Colonic mucosa (tissue), 4 donors: ENCODE data around the gene NKX3-2. TPM values are rescaled to one million over a fixed set of nuclear protein-coding genes. Genes with fewer than 3 reads are reported as not detected.

ENCODE experiments used
- DNase-seq: peaks from one replicate; pipeline ENCODE4 v3.0.0-alpha.2; 2020
- H3K27ac ChIP-seq: fragments of 200-600 bp; one replicate; pipeline ENCODE4 v1.8.0; 2021
- H3K27me3 ChIP-seq: fragments of 200-600 bp; one replicate; pipeline ENCODE4 v1.8.0; 2021
- H3K36me3 ChIP-seq: fragments of 200-600 bp; one replicate; pipeline ENCODE4 v1.8.0; 2021
- H3K4me1 ChIP-seq: fragments of 200-600 bp; one replicate; pipeline ENCODE4 v1.8.0; 2021; ENCODE audit warnings: mild to moderate bottlenecking
- H3K4me3 ChIP-seq: fragments of 200-600 bp; one replicate; pipeline ENCODE4 v1.8.0; 2021
- H3K9ac ChIP-seq, 2 donors: one replicate each; pipeline ENCODE4 v1.7.0; 2013; ENCODE audit warnings: control low read depth in 2 of 2, low read depth in 2 of 2, low read length in 2 of 2
- H3K9me3 ChIP-seq: fragments of 200-600 bp; one replicate; pipeline ENCODE4 v1.8.0; 2021
- intact Hi-C: fragments of 100-400 bp; cut with DNase I; formaldehyde crosslinking; loops from one replicate; pipeline ENCODE4 v1.14.1; 2022
- total RNA-seq, 2 donors: library from RNA; stranded (reverse); fragmentation: NEBNext Ultra II Directional in 1 of 2; extraction: Animal tissue kit (Norgen Biotek cat#: 25700) in 1 of 2; gene quantifications; one replicate each; pipeline ENCODE4 v1.2.1, GENCODE V29; 2021
- TF ChIP-seq, protein P1 (sequence below): fragments of 200-600 bp; IDR thresholded peaks from one replicate; pipeline ENCODE4 v1.8.0; 2022; ENCODE audit warnings: antibody characterized with exemption, mild to moderate bottlenecking
- donor health status: healthy.
- donor health status: DM: no; HTN: no; CAD: no.
- donor health status: DM: no; HTN: no; CAD: no.

NKX3-2 gene
- total RNA-seq, 2 donors from 2014 or later = 0.35 to 1.4 TPM

DNA sequence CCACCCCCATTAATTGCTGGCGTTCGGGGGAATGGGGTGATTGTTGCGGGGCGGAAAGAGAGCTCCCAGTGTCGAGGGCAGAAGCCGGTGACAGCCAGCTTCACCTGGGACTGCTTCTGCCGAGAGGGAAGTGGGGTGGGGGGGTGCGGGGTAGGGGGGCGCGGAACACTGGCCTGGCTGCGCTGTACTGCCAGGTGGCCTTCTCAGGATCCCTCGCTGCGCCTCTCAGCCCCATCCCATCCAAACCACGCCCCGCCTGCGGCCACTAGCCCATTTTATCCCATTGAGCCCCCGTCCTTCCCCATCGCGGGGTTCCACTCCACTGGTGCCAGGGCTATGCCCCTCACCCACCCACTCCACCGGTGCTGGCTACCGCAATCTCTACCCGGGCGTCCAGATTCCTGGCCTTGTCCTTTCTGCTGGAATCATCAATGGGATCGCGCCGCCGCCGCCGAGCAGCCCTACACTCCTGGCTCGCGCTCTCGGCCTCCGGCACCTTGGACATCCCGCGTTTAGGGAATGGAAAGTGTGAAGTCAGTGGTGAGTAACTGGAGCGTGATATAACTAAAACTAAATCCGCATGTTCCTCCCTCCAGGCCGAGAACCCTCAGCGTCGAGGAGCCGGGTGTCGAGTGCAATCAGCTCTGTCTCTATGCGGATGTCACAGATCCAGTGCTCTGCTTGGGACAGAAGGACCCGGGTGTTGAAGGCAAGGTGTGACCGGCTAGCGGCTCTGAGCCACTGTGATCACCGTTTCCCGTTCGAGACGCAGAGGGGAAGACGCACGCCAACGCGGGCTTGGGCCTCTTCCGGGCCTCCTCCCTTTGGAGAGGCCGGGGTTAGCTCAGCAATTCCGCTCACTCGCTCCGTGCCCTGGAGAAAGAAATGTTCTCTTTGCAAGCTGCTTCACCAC, 20.5 kb downstream of the NKX3-2 start:
- Histone ChIP-seq H3K9ac (no peak overlapping the region), H3K27me3 (peaks cover 52% of the 10 kb centered on the region), H3K27ac (no peak overlapping the region), H3K9me3 (no peaks in the 10 kb centered on the region), H3K4me3 (no peak overlapping the region), H3K36me3 (no peaks in the 10 kb centered on the region), H3K4me1 (no peaks in the 10 kb centered on the region)
- no peak for DNase-seq
- TF ChIP-seq, protein P1, sequence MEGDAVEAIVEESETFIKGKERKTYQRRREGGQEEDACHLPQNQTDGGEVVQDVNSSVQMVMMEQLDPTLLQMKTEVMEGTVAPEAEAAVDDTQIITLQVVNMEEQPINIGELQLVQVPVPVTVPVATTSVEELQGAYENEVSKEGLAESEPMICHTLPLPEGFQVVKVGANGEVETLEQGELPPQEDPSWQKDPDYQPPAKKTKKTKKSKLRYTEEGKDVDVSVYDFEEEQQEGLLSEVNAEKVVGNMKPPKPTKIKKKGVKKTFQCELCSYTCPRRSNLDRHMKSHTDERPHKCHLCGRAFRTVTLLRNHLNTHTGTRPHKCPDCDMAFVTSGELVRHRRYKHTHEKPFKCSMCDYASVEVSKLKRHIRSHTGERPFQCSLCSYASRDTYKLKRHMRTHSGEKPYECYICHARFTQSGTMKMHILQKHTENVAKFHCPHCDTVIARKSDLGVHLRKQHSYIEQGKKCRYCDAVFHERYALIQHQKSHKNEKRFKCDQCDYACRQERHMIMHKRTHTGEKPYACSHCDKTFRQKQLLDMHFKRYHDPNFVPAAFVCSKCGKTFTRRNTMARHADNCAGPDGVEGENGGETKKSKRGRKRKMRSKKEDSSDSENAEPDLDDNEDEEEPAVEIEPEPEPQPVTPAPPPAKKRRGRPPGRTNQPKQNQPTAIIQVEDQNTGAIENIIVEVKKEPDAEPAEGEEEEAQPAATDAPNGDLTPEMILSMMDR = no peak
- intact Hi-C loops = no loop called here

GRCh38 chr4:13523105-13523477, 21.2 kb downstream of the NKX3-2 start:
- Histone ChIP-seq H3K27me3 (peaks cover 52% of the 10 kb centered on the region), H3K4me1 (no peaks in the 10 kb centered on the region), H3K36me3 (no peaks in the 10 kb centered on the region), H3K9me3 (no peaks in the 10 kb centered on the region), H3K4me3 (no peak overlapping the region), H3K27ac (no peak overlapping the region), H3K9ac (no peak overlapping the region)
- no peak for DNase-seq
- TF ChIP-seq, protein P1 = no peak
- intact Hi-C loops = no loop called here

DNA sequence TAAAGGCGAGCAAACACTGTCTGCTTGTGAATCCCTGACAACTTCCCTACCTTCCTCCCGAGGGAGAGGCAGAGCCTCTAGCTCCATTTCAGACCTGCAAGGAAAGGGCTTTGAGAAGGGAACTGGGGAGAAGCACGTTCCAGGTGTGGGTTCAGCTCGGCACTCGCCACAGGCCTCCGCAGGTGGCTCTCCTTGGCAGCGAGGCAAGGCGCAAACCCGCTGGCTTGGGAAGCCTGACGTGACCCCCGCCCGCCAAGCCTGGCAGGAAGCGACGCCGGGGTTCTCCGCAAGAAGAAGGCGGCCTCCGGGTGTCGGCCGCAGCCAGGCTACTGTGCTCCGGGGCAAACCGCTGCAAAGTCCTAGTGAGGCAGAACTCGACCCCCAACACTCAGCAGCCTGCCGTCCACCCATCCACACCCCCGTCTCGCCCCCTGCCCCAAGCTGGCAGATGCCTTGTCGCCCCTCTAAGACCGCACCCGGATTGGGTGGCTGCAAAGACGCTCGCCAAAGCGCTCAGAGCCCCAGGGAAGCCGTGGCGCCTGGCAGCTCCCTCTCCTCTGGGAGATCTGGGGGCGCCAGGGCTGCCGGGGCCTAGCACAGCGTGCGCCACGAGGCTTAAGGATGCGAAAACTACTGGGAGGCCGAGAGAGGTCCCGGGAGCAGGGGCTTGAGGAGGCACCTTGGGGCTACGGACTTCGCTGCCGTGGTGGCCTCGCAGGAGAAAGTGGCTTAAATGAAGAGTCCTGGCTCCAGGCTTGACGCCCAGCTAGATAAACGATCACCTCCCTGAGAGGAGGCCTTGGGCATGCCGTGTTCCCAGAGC, 21.8 kb downstream of the NKX3-2 start:
- no peak for DNase-seq
- Histone ChIP-seq H3K4me3 (no peak overlapping the region), H3K9me3 (no peaks in the 10 kb centered on the region), H3K36me3 (no peaks in the 10 kb centered on the region), H3K27ac (no peak overlapping the region), H3K4me1 (no peaks in the 10 kb centered on the region), H3K27me3 (peaks cover 49% of the 10 kb centered on the region), H3K9ac (no peak overlapping the region)
- TF ChIP-seq, protein P1 = no peak
- intact Hi-C loops = no loop called here

DNA sequence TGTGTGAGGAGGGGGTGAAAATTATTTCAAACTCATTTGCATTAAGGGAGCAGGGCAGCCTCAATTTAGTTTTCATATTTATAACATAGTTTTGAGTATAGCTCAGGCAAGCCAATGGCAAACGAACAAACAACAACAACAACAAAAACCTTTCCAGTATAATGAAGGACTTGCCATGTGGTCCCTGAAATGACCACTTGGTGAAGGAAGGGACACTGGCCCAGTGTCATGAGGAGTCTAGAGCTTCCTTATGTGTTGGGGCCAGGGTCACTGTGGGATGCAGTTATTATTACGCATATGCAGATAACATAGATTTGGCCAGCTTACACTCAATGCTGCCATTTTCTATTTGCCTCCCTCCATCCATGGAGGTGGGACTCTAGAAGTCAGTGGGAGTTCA, 23.3 kb downstream of the NKX3-2 start:
- Histone ChIP-seq H3K27me3 (peaks cover 44% of the 10 kb centered on the region), H3K36me3 (no peaks in the 10 kb centered on the region), H3K9me3 (no peaks in the 10 kb centered on the region), H3K4me1 (no peaks in the 10 kb centered on the region), H3K4me3 (no peak overlapping the region), H3K27ac (no peak overlapping the region), H3K9ac (no peak overlapping the region)
- TF ChIP-seq, protein P1 = no peak
- intact Hi-C loops = no loop called here
- no peak for DNase-seq

GRCh38 chr4:13516315-13516860, 27.9 kb downstream of the NKX3-2 start:
- H3K27me3 ChIP-seq = peaks cover 4% of the 10 kb centered on the region
- no peak for DNase-seq
- intact Hi-C loops = no loop called here
- no peaks in the 10 kb centered on the region for H3K4me1 ChIP-seq
- no peak overlapping the region for H3K9ac ChIP-seq
- no peaks in the 10 kb centered on the region for H3K36me3 ChIP-seq
- no peak overlapping the region for H3K27ac ChIP-seq
- TF ChIP-seq, protein P1 = no peak
- no peak overlapping the region for H3K4me3 ChIP-seq
- H3K9me3 ChIP-seq = no peaks in the 10 kb centered on the region
